GM19467 (cell line): ENCODE data around the gene SRP9.
"Not testable (repeated sequence)": the region's sequence is repeated elsewhere in the genome, so short reads cannot be mapped to it uniquely, and the experiment has no call there.

ENCODE experiments used
- ATAC-seq: cut with Tn5 transposase; IDR thresholded peaks from one replicate; pipeline ENCODE4 v1.9.1; 2021; ENCODE audit warnings: mild to moderate bottlenecking, moderate library complexity; ENCODE audit not compliant: unreplicated experiment

The SRP9 gene

GRCh38 chr1:225755671-225756319, 21.8 kb upstream of the SRP9 start:
- ATAC-seq, result no peak

- ATAC-seq, result no peak
Observed at GRCh38 chr1:225757927-225758656, 19.5 kb upstream of the SRP9 start.

GRCh38 chr1:225759972-225760371, 17.7 kb upstream of the SRP9 start:
- not testable (repeated sequence) for ATAC-seq

- no peak for ATAC-seq
Observed at GRCh38 chr1:225760531-225760930, 17.1 kb upstream of the SRP9 start.

- not testable (repeated sequence) for ATAC-seq
Observed at GRCh38 chr1:225761395-225761794, 16.2 kb upstream of the SRP9 start.

DNA sequence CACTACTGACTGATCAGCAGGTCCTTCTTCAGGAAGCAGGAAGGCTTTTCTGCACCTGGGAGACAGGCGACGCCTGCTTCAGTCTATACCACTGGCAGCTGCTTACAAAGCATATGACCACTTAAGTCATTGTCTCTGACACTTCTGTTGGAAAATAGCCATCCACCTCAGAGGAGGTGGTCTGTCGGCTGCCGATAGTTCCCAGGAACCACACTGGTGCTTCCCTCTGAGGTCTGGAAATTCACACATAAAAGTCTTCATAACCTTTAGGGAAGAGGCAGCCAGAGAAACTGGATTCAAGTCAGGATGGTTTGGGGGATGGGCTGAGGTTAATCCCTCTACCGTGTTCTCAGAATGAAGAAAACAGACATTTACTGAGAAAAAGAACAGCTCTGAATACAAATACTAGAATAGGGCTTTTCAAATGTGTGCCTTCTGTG, 15.6 kb upstream of the SRP9 start:
- no peak for ATAC-seq

GRCh38 chr1:225762444-225762843, 15.2 kb upstream of the SRP9 start:
- ATAC-seq, result no peak

DNA sequence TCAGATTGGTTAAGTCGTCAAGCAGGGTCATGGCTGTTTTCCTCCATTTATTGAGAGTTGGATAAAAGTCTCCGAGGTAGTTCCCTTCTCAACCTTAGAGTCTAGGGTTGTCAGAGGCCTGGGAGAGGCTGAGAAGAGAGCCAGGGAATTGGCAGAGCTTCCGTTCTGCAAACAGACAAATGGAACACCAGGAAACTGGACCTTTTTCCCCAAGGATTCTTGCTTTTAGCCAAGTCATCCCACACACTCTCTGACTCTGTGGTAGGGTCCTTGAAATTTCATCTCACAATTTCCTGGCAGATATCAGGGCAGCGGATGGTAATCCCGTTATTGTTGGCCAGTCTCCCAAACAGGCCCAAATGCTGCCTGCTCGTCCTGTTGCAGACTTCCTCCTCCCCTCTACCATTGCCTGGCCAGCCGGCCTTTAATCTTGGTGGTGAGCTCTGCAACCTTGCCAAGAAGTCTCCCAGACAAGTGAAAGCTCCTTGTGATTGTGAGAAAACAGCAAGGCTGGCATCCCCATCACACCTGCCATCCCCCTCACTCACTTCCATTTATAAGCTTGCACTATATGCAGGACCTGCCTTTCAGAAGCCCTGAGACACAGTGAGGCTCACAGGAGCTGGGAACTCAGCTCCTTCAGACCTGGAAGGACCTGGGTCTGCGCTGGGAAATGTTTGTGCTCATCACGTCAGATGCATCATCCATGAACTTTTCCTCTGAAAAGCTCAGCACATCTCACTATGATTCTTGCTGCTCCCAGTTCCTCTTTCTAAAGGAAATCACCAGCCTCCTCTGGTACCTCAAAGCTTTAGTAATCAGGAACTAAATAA, 13.7 kb upstream of the SRP9 start:
- no peak for ATAC-seq

DNA sequence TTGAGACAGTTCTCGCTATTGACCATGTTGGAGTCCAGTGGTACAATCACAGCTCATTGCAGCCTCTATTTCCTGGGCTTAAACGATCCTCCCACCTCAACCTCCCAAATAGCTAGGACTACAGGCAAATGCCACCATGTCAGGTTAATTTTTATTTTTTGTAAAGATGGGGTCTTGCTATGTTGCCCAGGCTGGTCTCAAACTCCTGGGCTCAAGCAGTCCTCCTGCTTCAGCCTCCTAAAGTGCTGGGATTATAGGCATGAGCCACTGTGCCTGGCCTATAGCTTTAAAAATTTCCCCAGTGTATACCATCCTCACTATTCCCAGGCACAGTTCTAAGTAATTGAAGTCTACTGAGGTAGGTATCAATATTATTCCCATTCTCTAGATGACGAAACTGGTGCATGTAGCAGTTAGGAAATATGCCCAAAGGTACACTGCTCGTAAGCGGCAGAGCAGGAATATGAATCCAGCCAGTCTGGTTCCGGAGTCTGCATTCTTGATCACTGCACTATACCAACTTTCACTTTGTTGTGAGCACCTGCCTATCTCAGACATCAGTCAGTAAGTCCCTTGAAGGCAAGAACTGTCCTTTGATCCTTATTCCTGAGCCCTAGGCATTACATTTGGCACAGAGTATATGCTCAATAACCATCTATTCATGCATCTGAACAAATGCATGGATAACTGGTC, 11.5 kb upstream of the SRP9 start:
- ATAC-seq, result no peak

GRCh38 chr1:225766967-225767633, 10.5 kb upstream of the SRP9 start:
- ATAC-seq, result no peak

GRCh38 chr1:225767634-225768540, 9.7 kb upstream of the SRP9 start:
- no peak for ATAC-seq

DNA sequence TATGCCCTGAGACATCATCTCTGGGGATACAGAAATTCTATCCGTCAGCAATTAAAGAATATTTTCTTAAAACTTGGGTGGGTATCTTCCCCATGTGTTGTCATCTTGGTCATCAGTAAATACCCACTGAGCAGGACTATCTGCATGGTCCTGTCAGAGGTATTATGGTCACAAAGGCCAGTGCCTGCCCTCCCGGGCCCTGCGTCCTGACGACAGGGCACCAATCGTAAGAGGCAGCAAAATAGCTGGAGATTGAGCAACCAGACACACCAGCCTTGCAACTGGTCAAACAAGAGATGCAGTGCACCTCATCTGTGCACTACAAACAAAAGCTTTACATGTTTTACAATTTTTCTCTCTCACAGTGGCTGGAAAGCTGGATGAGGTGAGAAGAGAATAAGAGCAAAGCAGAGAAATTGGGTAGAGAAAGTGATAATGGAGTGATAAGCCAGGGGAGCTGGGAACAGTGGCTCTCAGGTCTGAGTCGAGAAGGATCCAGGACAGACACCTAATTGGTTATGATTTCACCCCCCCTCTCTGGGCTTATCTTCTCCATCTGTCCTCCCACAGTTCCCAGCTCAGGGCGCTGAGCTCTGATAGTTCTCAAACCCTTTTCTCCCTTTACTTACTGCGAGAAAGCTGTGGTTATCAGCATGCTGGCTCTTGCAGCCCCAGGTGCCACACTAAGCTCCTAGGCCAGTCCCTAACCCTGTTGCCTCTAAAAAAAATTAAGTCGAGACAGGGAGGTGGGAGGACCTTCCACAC, 8.8 kb upstream of the SRP9 start:
- ATAC-seq, result no peak

GRCh38 chr1:225769687-225770086, 7.9 kb upstream of the SRP9 start:
- ATAC-seq, result no peak

DNA sequence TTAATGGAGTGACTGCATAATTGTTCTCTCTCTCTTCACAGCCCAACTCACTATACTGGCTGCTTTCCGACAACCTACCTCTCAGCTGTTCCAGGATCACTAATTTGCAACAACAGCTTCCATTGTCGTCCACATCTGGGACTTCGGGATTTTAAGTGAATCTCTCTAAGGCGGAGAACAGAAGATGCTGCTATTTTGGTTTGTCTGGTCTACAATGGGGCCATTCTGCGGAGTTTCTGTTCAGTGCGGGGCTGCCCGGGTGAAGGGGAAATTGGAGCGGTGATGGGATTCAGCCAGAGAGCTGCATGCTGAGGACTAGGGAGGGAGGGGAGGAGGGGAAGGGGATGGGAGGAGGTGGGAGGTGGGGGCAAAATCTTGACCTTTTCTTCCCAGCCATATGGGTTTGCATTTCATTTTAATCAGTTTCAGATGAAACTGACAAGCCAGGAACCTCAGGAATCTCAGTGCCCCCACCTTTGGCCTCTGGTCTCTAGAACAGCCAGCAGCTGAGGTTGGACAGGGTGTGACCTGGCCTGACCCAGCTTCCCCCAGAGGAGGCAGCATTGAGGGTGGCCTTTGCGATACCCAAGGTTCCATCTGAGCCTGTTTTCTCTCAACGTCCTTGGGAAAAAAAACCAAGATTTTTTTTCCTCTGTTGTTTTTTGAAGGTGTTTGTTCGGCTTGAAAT, 6.9 kb upstream of the SRP9 start:
- ATAC-seq, result no peak

- ATAC-seq, result no peak
Observed at GRCh38 chr1:225771661-225772322, 5.8 kb upstream of the SRP9 start.

DNA sequence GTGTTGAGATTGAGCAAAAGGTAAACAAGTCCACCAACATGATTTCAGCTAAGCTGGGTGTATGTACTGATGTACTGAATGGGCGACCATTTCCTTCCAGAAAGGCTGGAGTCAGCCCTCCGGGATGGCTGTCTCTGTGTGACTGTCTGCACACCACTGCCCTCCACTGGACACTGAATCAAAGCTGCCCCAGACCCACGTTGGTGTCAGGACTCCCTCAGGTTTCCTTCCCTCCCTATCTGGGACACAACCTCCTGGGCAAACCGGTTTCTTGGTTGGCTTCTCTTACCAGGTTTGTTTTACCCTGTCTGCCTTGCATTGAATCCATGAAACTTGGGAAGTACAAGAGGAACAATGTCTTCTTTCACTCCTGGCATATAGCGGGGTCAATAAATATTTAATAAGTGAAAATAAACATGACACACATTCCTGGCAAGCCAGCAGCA, 5.3 kb upstream of the SRP9 start:
- ATAC-seq, result no peak

- no peak for ATAC-seq
Observed at GRCh38 chr1:225772848-225773247, 4.8 kb upstream of the SRP9 start.
